Measurements from ENCODE around the gene MAN1A1. TPM values are rescaled to one million over a fixed set of nuclear protein-coding genes. Genes with fewer than 3 reads are reported as not detected.

Gene MAN1A1
- total and polyA plus RNA-seq, 4 donors = 68.2 to 209 (median 148) TPM

- H3K36me3 ChIP-seq (ENCODE audit: control insufficient read depth in 4 of 4, insufficient read depth in 3 of 4, low read depth in 1 of 4, low read length in 3 of 4) = peaks cover 2 to 15% (median 13%) of the 10 kb centered on the region in 4 donors
- no peak for TF ChIP-seq CTCF (IDR thresholded peaks at IDR 0.05; ENCODE audit: low read depth, low read length, missing input control)
- TF ChIP-seq TAF1 (conservative IDR thresholded peaks at IDR 0.05) = no peak
- no peak for TF ChIP-seq NR2F2 (IDR thresholded peaks at IDR 0.05)
- TF ChIP-seq REST (IDR thresholded peaks at IDR 0.05) = no peak
- no peak for TF ChIP-seq ATF3 (IDR thresholded peaks at IDR 0.05)
- no peak for TF ChIP-seq RXRA (IDR thresholded peaks at IDR 0.05)
- 98% methylated on average over 3 of the region's 3 CpGs for WGBS
- H3K4me1 ChIP-seq (ENCODE audit: control insufficient read depth in 4 of 4, insufficient read depth in 4 of 4, low read length in 3 of 4) = no peaks in the 10 kb centered on the region
- no peak for DNase-seq (ENCODE audit: low spot score)
- H3K9ac ChIP-seq (ENCODE audit: low read depth in 1 of 2, low read length in 2 of 2) = no peak overlapping the region
- no peak overlapping the region for H3K27ac ChIP-seq (ENCODE audit: low read depth in 1 of 2, low read length in 2 of 2)
- no peak overlapping the region for H3K4me3 ChIP-seq (ENCODE audit: low read depth in 1 of 3, low read length in 3 of 3)
- H3K27me3 ChIP-seq (ENCODE audit: control insufficient read depth in 4 of 4, insufficient read depth in 4 of 4, low read length in 3 of 4) = no peaks in the 10 kb centered on the region
- peaks cover 0 to 5% (median 2%) of the 10 kb centered on the region in 4 donors for H3K9me3 ChIP-seq (ENCODE audit: control insufficient read depth in 4 of 4, low read length in 3 of 4)
Observed at GRCh38 chr6:119270545-119270944, 79.0 kb downstream of the MAN1A1 start.

- Histone ChIP-seq H3K9me3 (ENCODE audit: control insufficient read depth in 4 of 4, low read length in 3 of 4) (peaks cover 0 to 5% (median 2%) of the 10 kb centered on the region in 4 donors), H3K9ac (ENCODE audit: low read depth in 1 of 2, low read length in 2 of 2) (no peak overlapping the region), H3K36me3 (ENCODE audit: control insufficient read depth in 4 of 4, insufficient read depth in 3 of 4, low read depth in 1 of 4, low read length in 3 of 4) (peaks cover 2 to 15% (median 13%) of the 10 kb centered on the region in 4 donors), H3K27ac (ENCODE audit: low read depth in 1 of 2, low read length in 2 of 2) (no peak overlapping the region), H3K4me3 (ENCODE audit: low read depth in 1 of 3, low read length in 3 of 3) (no peak overlapping the region), H3K27me3 (ENCODE audit: control insufficient read depth in 4 of 4, insufficient read depth in 4 of 4, low read length in 3 of 4) (no peaks in the 10 kb centered on the region), H3K4me1 (ENCODE audit: control insufficient read depth in 4 of 4, insufficient read depth in 4 of 4, low read length in 3 of 4) (no peaks in the 10 kb centered on the region)
- TF ChIP-seq EGR1 (IDR thresholded peaks at IDR 0.05; ENCODE audit: low read depth in 2 of 2) (no peak), RXRA (IDR thresholded peaks at IDR 0.05) (no peak), SP1 (IDR thresholded peaks at IDR 0.05) (no peak), CTCF (IDR thresholded peaks at IDR 0.05; ENCODE audit: low read depth, low read length, missing input control) (no peak)
- WGBS = 96% methylated on average over 8 of the region's 8 CpGs
- no peak for DNase-seq (ENCODE audit: low spot score)
Observed at GRCh38 chr6:119269266-119270103, 80.1 kb downstream of the MAN1A1 start.

All from liver (tissue), 9 donors.